ENCODE measurements around the gene DNAJC1. TPM values are rescaled to one million over a fixed set of nuclear protein-coding genes. Genes with fewer than 3 reads are reported as not detected.

The DNAJC1 gene
- total and polyA plus RNA-seq, 10 of the 15 experiments (the other 5 are each of a cell fraction or from before 2014, with no cell fraction given), result 2.5 to 39.3 (median 20.4) TPM

DNA sequence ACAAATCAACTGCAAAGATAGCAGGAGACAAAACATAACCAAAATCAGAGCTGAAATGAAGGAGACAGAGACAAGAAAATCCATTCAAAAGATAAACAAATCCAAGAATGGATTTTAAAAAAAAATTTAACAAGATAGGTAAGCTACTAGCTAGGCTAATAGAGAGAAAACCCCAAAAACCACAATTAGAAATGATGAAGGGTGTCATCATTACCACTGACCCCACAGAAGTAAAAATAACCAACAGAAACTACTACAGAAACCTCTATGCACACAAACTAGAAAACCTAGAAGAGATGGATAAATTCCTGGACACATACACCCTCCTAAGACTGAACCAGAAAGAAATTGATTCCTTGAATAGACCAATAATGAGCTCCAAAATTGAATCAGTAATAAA is 117.6 kb downstream of the DNAJC1 start (continued):
- TF ChIP-seq, protein P1, sequence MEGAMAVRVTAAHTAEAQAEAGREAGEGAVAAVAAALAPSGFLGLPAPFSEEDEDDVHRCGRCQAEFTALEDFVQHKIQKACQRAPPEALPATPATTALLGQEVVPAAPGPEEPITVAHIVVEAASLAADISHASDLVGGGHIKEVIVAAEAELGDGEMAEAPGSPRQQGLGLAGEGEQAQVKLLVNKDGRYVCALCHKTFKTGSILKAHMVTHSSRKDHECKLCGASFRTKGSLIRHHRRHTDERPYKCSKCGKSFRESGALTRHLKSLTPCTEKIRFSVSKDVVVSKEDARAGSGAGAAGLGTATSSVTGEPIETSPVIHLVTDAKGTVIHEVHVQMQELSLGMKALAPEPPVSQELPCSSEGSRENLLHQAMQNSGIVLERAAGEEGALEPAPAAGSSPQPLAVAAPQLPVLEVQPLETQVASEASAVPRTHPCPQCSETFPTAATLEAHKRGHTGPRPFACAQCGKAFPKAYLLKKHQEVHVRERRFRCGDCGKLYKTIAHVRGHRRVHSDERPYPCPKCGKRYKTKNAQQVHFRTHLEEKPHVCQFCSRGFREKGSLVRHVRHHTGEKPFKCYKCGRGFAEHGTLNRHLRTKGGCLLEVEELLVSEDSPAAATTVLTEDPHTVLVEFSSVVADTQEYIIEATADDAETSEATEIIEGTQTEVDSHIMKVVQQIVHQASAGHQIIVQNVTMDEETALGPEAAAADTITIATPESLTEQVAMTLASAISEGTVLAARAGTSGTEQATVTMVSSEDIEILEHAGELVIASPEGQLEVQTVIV (IDR thresholded peaks at IDR 0.05; ENCODE audit: borderline replicate concordance, partially characterized antibody), result no peak
- no peak for TF ChIP-seq RAD51 (IDR thresholded peaks at IDR 0.05)
- no peak for TF ChIP-seq CREB1 (IDR thresholded peaks at IDR 0.05; ENCODE audit: low read depth)
- peak; percentile 56 for TF ChIP-seq MEF2B (IDR thresholded peaks at IDR 0.05; ENCODE audit: partially characterized antibody, poor library complexity, severe bottlenecking)
- TF ChIP-seq SRF (IDR thresholded peaks at IDR 0.05; ENCODE audit: low read depth in 2 of 2, low read length in 2 of 2), result no peak
- no peak for TF ChIP-seq SMAD1 (IDR thresholded peaks at IDR 0.05; ENCODE audit: low read depth, partially characterized antibody)

DNA sequence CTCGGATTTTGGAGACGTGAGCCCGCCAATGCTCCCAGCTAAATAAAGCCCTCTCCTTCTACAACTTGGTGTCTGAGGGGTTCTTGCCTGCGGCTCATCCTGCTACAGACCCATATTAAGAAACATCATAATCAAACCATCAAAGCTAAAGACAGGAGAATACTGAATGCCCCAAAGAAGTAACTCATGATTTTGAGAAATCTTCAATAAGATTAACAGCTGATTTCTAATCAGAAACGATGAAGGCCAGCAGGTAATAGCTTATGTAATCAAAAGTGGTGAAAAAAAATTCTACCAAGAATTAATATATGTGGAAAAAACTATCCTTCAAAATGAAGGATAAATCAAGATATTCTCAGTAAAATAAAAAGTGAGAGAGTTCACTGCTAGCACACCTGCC is 130.3 kb downstream of the DNAJC1 start:
- in situ Hi-C loops (cut with MboI), result no loop called here
- H3K9ac ChIP-seq (ENCODE audit: control insufficient read depth, insufficient read depth, low read length), result no peak overlapping the region
- no peaks in the 10 kb centered on the region for H4K20me1 ChIP-seq (ENCODE audit: control insufficient read depth, insufficient read depth)
- H2AFZ ChIP-seq (ENCODE audit: control insufficient read depth, low read depth, low read length), result no peak overlapping the region
- H3K79me2 ChIP-seq (ENCODE audit: control insufficient read depth, insufficient read depth, low read length), result no peaks in the 10 kb centered on the region
- H3K4me1 ChIP-seq (ENCODE audit: control insufficient read depth, insufficient read depth, low read length), result no peaks in the 10 kb centered on the region
- H3K27me3 ChIP-seq (replicated peaks in 1 of 2; ENCODE audit: control insufficient read depth in 2 of 2, insufficient read depth in 2 of 2, low read length in 1 of 2), result no peaks in the 10 kb centered on the region
- POLR2A ChIA-PET, result no interaction called here
- no peak overlapping the region for H3K27ac ChIP-seq (ENCODE audit: control insufficient read depth, insufficient read depth)
- CTCF ChIA-PET, result interaction anchor here (1.1 kb wide), 1 partner anchor 29 kb away, joined by 3 read pairs; no protein-coding TSS in a partner anchor
- DNase-seq (ENCODE audit: low read depth, low spot score), result no peak
- H3K9me3 ChIP-seq (replicated peaks; ENCODE audit: control insufficient read depth, insufficient read depth, low read length), result peaks cover 8% of the 10 kb centered on the region; the same call in 2 of the 3 replicates
- H3K4me3 ChIP-seq, result no peak overlapping the region
- ATAC-seq, result no peak
- no peak for FAIRE-seq
- WGBS (ENCODE audit: insufficient coverage, insufficient replicate concordance, low lambda C conversion rate, missing lambda C conversion rate), result 97% methylated on average over 5 of the region's 5 CpGs
- H3K4me2 ChIP-seq (ENCODE audit: control insufficient read depth, insufficient read depth), result no peak overlapping the region
- H3K36me3 ChIP-seq (ENCODE audit: control insufficient read depth in 2 of 2, insufficient read depth in 2 of 2, low read length in 1 of 2), result no peaks in the 10 kb centered on the region; a peak in 2 of 4 replicates
- intact Hi-C loops (cut with micrococcal nuclease; ENCODE audit: unreplicated experiment), result no loop called here
- SMC1A ChIA-PET (ENCODE audit: uncharacterized antibody, unreplicated experiment), result interaction anchor here (0.6 to 1.5 kb wide), 3 partner anchors 8 to 42 kb away, joined by 3 to 6 read pairs (median 3); no protein-coding TSS in a partner anchor
- RAD21 ChIA-PET (ENCODE audit: unreplicated experiment), result no interaction called here
- no TSS peak for BruUV-seq (replicated peaks)
- TF ChIP-seq RAD51 (IDR thresholded peaks at IDR 0.05), result no peak
- no peak for TF ChIP-seq POLR2AphosphoS5 (IDR thresholded peaks at IDR 0.05; ENCODE audit: low read length)
- no peak for TF ChIP-seq TARDBP (IDR thresholded peaks at IDR 0.05; ENCODE audit: borderline replicate concordance)
- TF ChIP-seq, protein P2, sequence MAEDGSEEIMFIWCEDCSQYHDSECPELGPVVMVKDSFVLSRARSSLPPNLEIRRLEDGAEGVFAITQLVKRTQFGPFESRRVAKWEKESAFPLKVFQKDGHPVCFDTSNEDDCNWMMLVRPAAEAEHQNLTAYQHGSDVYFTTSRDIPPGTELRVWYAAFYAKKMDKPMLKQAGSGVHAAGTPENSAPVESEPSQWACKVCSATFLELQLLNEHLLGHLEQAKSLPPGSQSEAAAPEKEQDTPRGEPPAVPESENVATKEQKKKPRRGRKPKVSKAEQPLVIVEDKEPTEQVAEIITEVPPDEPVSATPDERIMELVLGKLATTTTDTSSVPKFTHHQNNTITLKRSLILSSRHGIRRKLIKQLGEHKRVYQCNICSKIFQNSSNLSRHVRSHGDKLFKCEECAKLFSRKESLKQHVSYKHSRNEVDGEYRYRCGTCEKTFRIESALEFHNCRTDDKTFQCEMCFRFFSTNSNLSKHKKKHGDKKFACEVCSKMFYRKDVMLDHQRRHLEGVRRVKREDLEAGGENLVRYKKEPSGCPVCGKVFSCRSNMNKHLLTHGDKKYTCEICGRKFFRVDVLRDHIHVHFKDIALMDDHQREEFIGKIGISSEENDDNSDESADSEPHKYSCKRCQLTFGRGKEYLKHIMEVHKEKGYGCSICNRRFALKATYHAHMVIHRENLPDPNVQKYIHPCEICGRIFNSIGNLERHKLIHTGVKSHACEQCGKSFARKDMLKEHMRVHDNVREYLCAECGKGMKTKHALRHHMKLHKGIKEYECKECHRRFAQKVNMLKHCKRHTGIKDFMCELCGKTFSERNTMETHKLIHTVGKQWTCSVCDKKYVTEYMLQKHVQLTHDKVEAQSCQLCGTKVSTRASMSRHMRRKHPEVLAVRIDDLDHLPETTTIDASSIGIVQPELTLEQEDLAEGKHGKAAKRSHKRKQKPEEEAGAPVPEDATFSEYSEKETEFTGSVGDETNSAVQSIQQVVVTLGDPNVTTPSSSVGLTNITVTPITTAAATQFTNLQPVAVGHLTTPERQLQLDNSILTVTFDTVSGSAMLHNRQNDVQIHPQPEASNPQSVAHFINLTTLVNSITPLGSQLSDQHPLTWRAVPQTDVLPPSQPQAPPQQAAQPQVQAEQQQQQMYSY (CRISPR knock-in tag; IDR thresholded peaks at IDR 0.05), result no peak
- no peak for TF ChIP-seq EGR1 (IDR thresholded peaks at IDR 0.05; ENCODE audit: borderline replicate concordance in 1 of 2, low read depth in 2 of 2, low read length in 2 of 2)
- no peak for TF ChIP-seq GABPA (IDR thresholded peaks at IDR 0.05; ENCODE audit: low read depth)
- TF ChIP-seq RCOR1 (conservative IDR thresholded peaks at IDR 0.05; ENCODE audit: low read depth, low read length), result no peak
- no peak for TF ChIP-seq IRF4 (IDR thresholded peaks at IDR 0.05; ENCODE audit: low read depth, low read length)
- no peak for TF ChIP-seq MYC (IDR thresholded peaks at IDR 0.05; ENCODE audit: insufficient read depth, insufficient read length, insufficient replicate concordance, low read length, severe bottlenecking)
- TF ChIP-seq EED (IDR thresholded peaks at IDR 0.05; ENCODE audit: low read depth), result no peak
- TF ChIP-seq, protein P3, sequence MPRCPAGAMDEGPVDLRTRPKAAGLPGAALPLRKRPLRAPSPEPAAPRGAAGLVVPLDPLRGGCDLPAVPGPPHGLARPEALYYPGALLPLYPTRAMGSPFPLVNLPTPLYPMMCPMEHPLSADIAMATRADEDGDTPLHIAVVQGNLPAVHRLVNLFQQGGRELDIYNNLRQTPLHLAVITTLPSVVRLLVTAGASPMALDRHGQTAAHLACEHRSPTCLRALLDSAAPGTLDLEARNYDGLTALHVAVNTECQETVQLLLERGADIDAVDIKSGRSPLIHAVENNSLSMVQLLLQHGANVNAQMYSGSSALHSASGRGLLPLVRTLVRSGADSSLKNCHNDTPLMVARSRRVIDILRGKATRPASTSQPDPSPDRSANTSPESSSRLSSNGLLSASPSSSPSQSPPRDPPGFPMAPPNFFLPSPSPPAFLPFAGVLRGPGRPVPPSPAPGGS (IDR thresholded peaks at IDR 0.05; ENCODE audit: borderline replicate concordance, insufficient read depth, low read depth, low read length, poor library complexity, severe bottlenecking), result no peak

Measured in GM12878 (cell line).